ENCODE data around the gene ZNF189. TPM values are rescaled to one million over a fixed set of nuclear protein-coding genes. Genes with fewer than 3 reads are reported as not detected.
A peak's percentile ranks its signal among the peaks of the same experiment; 100 is the strongest.

Gene ZNF189
- total RNA-seq, 6 donors from 2014 or later = 10.4 to 25.1 (median 13.4) TPM

DNA sequence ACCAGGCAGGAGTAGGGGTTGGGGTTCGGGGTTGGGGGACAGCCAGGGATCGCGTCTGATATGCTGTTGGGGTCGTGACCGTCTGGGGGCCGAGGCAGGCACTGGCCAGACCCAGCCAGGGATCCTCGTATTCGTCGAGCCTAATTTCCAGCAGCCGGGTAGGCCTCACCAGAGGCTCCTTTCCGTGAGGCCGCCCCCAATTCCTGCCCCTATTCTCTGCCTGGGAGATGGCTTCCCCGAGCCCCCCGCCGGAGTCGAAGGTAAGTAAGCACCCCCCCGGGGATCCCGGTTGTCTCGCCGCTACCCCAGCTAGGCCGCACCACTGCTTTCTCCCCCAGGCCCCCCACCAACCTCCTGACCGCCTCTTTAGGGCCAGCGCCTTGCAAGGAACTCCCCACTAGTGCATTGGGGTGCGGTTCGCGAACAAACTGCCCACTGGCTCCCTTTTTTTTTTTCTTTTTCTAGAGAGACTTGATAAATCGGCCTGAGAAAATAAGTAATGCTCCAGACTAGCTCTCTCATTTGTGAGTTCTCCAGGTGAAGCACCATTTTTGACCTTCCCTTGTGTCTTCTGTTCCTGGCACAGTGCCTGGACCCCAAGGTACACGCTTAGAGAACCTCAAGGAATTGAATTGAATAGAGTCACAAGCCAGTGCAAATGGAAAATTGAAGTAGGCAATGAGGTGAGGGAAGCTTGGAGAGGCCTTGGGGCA lies 435 bp downstream of the ZNF189 start:
- peaks cover 3 to 12% (median 9%) of the 10 kb centered on the region in 4 donors for H3K9me3 ChIP-seq
- no peaks in the 10 kb centered on the region for H3K27me3 ChIP-seq
- no peak for TF ChIP-seq POLR2A (IDR thresholded peaks at IDR 0.05)
- no peak for TF ChIP-seq POLR2AphosphoS5 (IDR thresholded peaks at IDR 0.05)
- no peak for TF ChIP-seq EP300 (IDR thresholded peaks at IDR 0.05)
- H3K4me3 ChIP-seq = peak overlapping the region; percentile 54 to 86 (median 66)
- ATAC-seq (ENCODE audit: low FRiP score in 2 of 2) = peak; percentile 41 to 54
- WGBS, 2 donors = 1 to 6% methylated on average over 6 to 22 of the region's 28 CpGs
- H3K36me3 ChIP-seq = peaks cover 18 to 40% (median 36%) of the 10 kb centered on the region in 4 donors
- peaks cover 24 to 37% (median 35%) of the 10 kb centered on the region in 4 donors for H3K4me1 ChIP-seq
- no peak for DNase-seq
- peak overlapping the region; percentile 88 to 95 (median 92) for H3K27ac ChIP-seq

DNA sequence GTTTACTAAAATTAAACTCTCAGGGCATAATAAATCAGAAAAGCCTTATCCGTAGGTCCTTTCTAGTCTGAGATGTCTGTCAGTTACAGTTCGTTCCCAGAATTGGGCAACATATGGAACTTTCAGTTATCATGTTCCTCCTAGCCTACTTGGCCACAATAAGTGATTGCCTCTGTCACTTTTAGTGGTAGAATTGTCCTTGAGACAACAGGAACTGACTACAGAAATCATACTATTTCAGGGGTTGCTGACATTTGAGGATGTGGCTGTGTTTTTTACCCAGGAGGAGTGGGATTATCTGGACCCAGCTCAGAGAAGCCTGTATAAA lies 956 bp downstream of the ZNF189 start:
- DNase-seq (no peak), ATAC-seq (ENCODE audit: low FRiP score in 2 of 2) (no peak)
- peak overlapping the region; percentile 88 to 95 (median 92) for H3K27ac ChIP-seq
- H3K27me3 ChIP-seq = no peaks in the 10 kb centered on the region
- WGBS, 2 donors = 4 to 8% methylated on average over 2 of the region's 2 CpGs
- peak overlapping the region; percentile 54 to 86 (median 66) for H3K4me3 ChIP-seq
- peaks cover 23 to 45% (median 41%) of the 10 kb centered on the region in 4 donors for H3K36me3 ChIP-seq
- TF ChIP-seq POLR2AphosphoS5 (IDR thresholded peaks at IDR 0.05) (no peak), POLR2A (IDR thresholded peaks at IDR 0.05) (no peak), EP300 (IDR thresholded peaks at IDR 0.05) (no peak)
- TF ChIP-seq, protein P1, sequence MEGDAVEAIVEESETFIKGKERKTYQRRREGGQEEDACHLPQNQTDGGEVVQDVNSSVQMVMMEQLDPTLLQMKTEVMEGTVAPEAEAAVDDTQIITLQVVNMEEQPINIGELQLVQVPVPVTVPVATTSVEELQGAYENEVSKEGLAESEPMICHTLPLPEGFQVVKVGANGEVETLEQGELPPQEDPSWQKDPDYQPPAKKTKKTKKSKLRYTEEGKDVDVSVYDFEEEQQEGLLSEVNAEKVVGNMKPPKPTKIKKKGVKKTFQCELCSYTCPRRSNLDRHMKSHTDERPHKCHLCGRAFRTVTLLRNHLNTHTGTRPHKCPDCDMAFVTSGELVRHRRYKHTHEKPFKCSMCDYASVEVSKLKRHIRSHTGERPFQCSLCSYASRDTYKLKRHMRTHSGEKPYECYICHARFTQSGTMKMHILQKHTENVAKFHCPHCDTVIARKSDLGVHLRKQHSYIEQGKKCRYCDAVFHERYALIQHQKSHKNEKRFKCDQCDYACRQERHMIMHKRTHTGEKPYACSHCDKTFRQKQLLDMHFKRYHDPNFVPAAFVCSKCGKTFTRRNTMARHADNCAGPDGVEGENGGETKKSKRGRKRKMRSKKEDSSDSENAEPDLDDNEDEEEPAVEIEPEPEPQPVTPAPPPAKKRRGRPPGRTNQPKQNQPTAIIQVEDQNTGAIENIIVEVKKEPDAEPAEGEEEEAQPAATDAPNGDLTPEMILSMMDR (IDR thresholded peaks at IDR 0.05) = no peak
- peaks cover 7 to 17% (median 14%) of the 10 kb centered on the region in 4 donors for H3K9me3 ChIP-seq
- H3K4me1 ChIP-seq = peaks cover 24 to 37% (median 35%) of the 10 kb centered on the region in 4 donors

DNA sequence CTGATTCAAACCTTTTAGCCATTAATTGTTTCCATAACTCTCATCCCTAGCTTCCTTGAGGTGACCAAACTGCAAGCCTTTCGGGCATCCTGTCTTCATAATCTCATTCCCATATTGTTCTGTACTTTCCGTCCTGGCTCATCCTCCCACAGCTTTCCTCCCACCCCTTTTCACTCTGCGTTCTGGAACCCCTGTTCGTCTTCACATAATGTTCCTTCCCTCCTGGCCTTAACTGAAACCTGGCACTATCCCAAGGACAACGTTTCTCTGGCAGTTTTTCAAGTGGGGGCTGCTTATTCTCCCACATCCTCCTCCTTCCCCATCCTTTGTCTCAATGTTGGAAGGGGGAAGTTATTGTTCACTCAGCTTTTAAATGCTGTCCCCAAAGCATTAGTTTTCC lies 1.5 kb downstream of the ZNF189 start:
- Histone ChIP-seq H3K27ac (peak overlapping the region in 3 of 4 donors; percentile 88 to 93 (median 92)), H3K36me3 (peaks cover 28 to 50% (median 46%) of the 10 kb centered on the region in 4 donors), H3K4me3 (peak overlapping the region in 3 of 4 donors; percentile 55 to 86 (median 78)), H3K9me3 (peaks cover 11 to 21% (median 17%) of the 10 kb centered on the region in 4 donors), H3K4me1 (peaks cover 24 to 37% (median 35%) of the 10 kb centered on the region in 4 donors), H3K27me3 (no peaks in the 10 kb centered on the region)
- ATAC-seq (ENCODE audit: low FRiP score in 2 of 2) = no peak
- WGBS, 2 donors = 37 to 39% methylated on average over 5 of the region's 5 CpGs
- no peak for DNase-seq
- no peak for TF ChIP-seq POLR2AphosphoS5 (IDR thresholded peaks at IDR 0.05)
- no peak for TF ChIP-seq EP300 (IDR thresholded peaks at IDR 0.05)
- TF ChIP-seq, protein P1 (IDR thresholded peaks at IDR 0.05) = no peak
- no peak for TF ChIP-seq POLR2A (IDR thresholded peaks at IDR 0.05)

DNA sequence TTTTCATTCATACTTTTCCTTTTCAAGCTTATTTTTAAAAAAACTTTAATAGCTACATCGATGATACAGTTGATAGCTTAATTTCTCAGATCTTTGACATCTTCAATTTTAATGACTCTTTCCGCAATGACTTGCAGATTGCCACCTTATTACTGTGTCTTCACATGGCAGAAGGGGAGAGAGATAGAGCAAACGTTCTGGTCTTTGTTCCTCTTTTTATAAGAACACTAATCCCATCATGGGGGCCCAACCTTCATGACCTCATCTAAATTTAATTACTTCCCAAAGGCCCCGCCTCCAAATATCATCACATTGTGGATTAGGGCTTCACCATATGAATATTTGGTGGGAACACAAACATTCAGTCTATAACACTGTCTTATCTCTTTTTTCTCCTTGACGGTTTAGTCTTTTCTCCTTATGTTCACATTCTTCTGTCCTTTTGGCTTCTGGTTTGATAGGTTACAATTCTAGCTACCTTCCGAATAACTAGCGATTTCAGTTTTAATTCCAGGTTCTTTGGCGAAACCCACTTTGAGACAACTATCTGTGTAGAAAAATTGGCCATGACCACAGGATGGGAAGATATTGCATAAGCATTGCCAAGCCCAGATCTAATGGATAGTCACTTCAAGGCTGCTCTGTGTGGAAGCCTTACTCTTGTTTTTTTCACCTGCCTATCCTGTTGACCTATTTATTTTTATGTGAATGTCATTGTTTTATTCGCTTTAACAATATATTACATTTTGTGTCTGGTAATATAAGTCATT lies 5.0 kb downstream of the ZNF189 start:
- H3K27me3 ChIP-seq = no peaks in the 10 kb centered on the region
- TF ChIP-seq, protein P1 (IDR thresholded peaks at IDR 0.05) = no peak
- TF ChIP-seq POLR2A (IDR thresholded peaks at IDR 0.05) (no peak), POLR2AphosphoS5 (IDR thresholded peaks at IDR 0.05) (no peak)
- peaks cover 44 to 55% (median 53%) of the 10 kb centered on the region in 4 donors for H3K9me3 ChIP-seq
- ATAC-seq (ENCODE audit: low FRiP score in 2 of 2) = no peak
- DNase-seq = no peak
- no peak overlapping the region for H3K27ac ChIP-seq
- WGBS, 2 donors = 96 to 97% methylated on average over 9 of the region's 9 CpGs
- H3K4me1 ChIP-seq = peaks cover 14 to 20% (median 17%) of the 10 kb centered on the region in 4 donors
- H3K4me3 ChIP-seq = no peak overlapping the region
- H3K36me3 ChIP-seq = peaks cover 52 to 86% (median 80%) of the 10 kb centered on the region in 4 donors
